SK-MEL-5 (cell line): ENCODE measurements around the gene SHQ1. TPM values are rescaled to one million over a fixed set of nuclear protein-coding genes. Genes with fewer than 3 reads are reported as not detected.
A peak's percentile ranks its signal among the peaks of the same experiment; 100 is the strongest.
"Not testable (repeated sequence)": the region's sequence is repeated elsewhere in the genome, so short reads cannot be mapped to it uniquely, and the experiment has no call there.

ENCODE experiments used
- DNase-seq: peaks from one replicate; pipeline ENCODE4 v3.0.0-alpha.2; 2016; ENCODE audit warnings: low read depth, low spot score
- in situ Hi-C: cut with HindIII; loops from 2 replicates; pipeline ENCODE4 v1.10.0; 2016; ENCODE audit warnings: low sequenced_read_pairs, high pct_unique_total_duplicates, low pct_unique_long_range_greater_than_20kb
- total RNA-seq: library from RNA; depleted of rRNA; stranded (reverse); fragments of >200 nt; shearing (Covaris generic); gene quantifications from 2 replicates; pipeline ENCODE4 v1.2.3, GENCODE V29; 2014

Gene SHQ1
- total RNA-seq, 1 experiment from 2014 or later, result 25.9 TPM

DNA sequence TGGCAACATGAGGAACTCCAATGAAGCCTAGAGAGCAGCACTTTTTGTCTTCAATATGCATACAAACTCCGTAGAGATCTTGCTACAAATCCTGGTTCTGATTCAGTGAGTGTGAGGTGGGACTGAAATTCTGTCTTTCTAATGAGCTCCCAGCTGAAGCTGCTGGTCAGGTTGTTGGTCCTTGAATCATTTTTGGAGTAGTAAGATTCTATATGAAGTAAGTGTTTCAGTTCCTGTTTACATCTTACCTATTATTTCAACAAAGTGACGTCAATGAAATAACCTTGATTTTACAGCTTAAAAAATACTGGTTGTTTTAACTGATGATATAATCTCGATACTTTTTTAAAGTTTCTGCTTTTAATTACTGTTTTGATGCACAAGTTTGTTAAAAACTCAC lies 33.9 kb downstream of the SHQ1 start:
- DNase-seq, result no peak
- in situ Hi-C loops, result no loop called here

GRCh38 chr3:72812201-72812600 lies 36.0 kb downstream of the SHQ1 start:
- DNase-seq, result no peak

DNA sequence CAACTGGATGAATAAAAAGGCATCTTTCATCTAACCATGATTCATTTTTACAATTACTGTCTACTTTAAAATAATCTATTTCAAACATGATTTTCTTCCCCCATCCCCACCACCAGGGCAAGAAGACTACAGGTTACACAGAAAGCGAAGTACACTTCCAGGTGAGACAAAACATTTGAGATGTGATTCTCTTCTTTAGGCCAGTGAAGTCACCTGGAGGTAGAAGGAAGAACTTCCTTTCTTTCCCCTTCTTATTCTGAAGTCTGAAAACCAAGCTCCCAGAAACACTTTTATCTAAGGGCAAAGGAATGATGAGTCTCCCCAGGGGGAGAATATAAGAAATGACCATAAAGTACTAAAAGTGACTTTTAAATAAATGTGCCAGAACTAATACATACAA lies 36.7 kb downstream of the SHQ1 start:
- in situ Hi-C loops, result no loop called here
- no peak for DNase-seq

More at GRCh38 chr3:72812201-72812600, 36.0 kb downstream of the SHQ1 start:
- in situ Hi-C loops, result no loop called here

- in situ Hi-C loops, result no loop called here
Measured at GRCh38 chr3:72810659-72811434, 37.4 kb downstream of the SHQ1 start.

DNA sequence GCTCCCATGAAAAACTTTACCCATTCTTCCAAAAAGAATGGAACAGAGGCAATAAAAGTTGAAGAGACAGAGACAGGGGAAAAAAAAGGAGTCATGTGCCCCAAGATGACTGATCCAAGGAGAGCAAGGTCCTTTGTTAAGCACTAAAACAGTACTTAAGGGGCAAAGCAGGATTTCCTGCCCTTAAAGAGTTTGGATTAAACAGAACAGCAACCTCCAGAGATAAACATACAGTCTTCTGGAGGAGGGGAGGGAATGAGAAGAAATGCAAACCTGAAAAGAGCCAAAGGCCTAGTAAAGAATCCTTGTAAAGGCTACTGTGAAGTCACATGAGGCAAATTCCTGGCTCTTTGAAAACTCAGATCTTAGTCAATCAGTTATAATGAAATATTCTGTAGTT lies 38.2 kb downstream of the SHQ1 start:
- peak; percentile 50 for DNase-seq
- in situ Hi-C loops, result no loop called here

More at GRCh38 chr3:72810659-72811434, 37.4 kb downstream of the SHQ1 start:
- no peak for DNase-seq

- no peak for DNase-seq
- in situ Hi-C loops, result no loop called here
Measured at GRCh38 chr3:72804361-72804760, 43.9 kb downstream of the SHQ1 start.

GRCh38 chr3:72803573-72803972 lies 44.7 kb downstream of the SHQ1 start:
- no peak for DNase-seq
- in situ Hi-C loops, result no loop called here

GRCh38 chr3:72802001-72802400 lies 46.2 kb downstream of the SHQ1 start:
- no peak for DNase-seq
- in situ Hi-C loops, result no loop called here

DNA sequence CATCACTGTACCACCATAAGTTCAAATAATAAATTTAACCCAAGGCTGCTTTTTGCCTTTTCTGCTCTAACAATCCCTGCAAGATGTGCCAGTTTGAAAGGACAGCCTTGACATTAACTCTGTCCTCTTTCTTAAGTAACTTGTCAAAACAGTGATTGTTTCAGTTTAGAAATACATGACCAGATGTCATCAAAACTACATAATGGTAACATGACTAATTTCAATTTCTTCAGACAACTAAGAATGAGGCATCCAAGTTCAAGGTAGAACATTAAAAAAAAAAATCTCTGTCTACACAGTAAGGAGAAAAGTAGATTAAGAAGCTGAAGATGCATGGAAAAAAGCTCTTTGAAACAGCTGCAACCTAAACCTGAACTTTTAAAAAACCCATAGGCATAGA lies 47.4 kb downstream of the SHQ1 start:
- in situ Hi-C loops, result no loop called here

GRCh38 chr3:72798552-72799195 lies 49.6 kb downstream of the SHQ1 start:
- DNase-seq, result no peak
- in situ Hi-C loops, result no loop called here

More for the DNA sequence above, 47.4 kb downstream of the SHQ1 start:
- no peak for DNase-seq

DNA sequence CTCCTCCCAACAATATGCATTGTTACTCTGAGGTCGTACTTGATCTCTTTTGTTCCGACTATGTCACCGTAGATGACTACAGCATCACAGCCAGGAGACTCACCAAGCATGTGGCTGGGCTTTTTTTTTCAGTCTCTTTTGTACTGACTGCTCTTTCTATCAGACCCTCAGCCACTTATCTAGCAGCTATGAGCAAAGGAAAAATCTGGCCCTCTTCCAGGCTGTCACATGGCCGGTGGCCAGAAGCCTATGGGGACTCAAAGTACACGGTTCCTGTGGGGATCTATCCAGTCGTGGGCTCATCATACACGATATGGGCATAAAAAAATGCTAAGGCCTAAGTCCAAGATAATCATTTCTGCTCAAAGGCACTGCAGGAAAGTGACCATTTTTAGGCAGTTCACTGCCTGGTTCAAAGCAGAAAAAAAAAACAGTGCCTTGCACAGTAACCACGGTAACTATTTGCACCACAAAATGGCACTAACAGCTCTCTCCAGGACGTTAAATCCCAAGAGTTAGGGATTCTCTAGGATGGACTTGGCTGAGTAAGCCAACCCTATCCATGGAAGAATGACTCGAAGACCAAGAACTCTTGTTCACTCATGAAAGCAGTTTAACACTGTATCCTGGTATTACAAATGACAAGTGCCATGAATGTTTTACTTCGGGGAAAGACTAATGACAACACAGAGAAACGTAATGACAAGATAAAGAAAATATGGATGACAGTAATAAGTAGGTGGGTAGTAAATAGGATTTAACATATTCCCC lies 50.3 kb downstream of the SHQ1 start:
- no peak for DNase-seq
- in situ Hi-C loops, result no loop called here

DNA sequence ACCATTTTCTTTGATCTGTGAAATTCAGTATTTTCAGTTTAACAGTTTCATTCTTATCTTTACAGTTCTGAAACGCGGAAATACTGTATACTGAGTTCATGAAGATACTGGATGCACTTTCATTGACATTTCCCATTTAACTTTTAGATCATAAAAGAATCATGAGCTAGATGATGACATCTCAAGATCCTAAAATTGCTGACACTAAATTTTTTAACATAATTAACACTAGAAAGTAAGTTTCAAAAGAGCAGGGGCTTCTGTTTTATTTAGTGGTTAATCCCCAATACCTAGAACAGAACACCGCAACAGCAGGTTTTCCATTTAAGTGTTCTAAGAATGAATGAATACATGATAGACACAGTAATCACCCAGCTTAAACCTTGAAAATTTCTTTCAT lies 54.2 kb downstream of the SHQ1 start:
- DNase-seq, result no peak
- in situ Hi-C loops, result no loop called here

- no peak for DNase-seq
- in situ Hi-C loops, result no loop called here
Measured at GRCh38 chr3:72791161-72791560, 57.1 kb downstream of the SHQ1 start.

DNA sequence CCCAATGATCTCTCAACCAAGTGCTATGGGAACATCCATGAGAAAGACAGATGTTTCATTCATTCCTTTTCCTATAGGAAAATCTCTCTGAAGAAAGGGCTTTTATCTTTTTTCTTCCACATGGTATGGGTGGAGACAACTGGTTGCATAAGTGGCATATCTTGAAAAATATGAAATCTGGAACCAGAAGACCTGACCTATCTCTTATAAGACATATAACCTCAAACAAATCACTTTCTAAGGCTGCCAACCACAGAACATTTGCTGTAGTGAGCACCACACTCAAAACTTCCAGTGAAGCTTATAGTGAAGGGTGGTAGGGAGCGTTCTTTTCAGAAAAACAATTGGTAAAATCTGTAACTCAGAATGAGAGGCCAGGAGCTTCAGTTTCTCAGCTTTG lies 58.5 kb downstream of the SHQ1 start:
- in situ Hi-C loops, result no loop called here

DNA sequence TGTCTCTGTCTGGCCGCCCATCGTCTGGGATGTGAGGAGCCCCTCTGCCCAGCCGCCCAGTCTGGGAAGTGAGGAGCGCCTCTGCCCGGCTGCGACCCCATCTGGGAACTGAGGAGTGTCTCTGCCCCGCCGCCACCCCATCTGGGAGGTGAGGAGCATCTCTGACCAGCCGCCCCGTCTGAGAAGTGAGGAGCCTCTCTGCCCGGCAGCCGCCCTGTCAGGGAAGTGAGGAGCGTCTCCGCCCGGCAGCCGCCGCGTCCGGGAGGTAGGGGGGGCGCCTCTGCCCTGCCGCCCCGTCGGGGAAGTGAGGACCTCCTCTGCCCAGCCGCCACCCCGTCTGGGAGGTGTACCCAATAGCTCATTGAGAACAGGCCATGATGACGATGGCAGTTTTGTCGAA lies 60.0 kb downstream of the SHQ1 start:
- in situ Hi-C loops, DNase-seq: not testable (repeated sequence)

More for the DNA sequence above, 58.5 kb downstream of the SHQ1 start:
- no peak for DNase-seq

DNA sequence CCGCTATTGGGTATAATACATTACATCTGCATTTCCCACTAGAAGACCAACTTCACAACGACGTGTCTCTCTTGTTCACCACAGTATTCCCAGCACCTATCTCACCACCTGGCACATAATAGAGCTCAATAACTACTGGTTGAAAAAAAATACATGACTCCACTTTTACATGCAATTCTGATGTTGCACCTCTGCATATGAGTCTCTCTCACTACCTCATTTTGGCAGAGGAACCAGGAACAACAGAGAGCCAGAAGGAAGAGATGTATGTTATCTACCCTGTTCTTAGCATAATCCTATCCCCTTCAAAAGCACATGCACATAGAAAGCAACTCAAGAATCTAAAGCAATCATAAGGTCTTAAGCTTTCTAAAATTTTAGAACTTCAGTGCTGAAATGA lies 61.6 kb downstream of the SHQ1 start:
- DNase-seq, result no peak
- in situ Hi-C loops, result no loop called here

DNA sequence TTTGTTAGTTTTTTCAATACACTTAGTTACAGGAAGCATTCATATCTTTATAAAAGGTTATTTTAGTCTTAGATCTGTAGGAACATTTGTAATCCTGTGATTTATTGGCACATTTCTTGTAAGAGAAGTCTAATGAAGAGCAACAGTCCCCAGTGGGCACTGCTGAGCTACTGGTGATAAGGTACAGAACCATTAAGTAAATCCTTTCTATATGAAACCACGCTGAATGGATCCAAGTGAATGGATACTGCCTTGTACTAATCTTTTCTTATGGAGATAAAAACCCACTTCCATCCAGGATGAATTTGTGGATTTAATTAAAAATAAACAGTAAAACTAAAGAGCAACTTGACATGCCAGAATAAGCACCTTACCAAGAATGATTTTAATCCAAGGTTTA lies 64.0 kb downstream of the SHQ1 start:
- DNase-seq, result peak; percentile 15
- in situ Hi-C loops, result no loop called here

DNA sequence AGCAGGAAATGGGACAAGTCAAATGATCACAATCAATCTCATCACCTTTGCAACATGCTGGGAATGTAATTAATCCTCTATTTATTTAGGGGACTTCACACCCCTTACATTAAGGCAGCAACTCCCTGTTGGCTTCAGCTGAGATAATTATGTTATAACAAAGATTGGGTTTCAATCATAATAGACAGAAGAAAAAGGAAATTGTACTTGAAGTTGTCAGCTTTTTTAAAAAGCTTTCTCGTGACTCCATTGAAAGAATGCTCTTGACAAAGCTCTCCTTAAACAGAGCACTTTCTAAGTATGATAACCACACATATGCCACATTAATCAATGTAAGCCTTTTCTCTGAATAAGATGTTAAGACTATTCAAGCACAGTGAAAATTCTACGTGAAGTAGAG lies 65.7 kb downstream of the SHQ1 start:
- in situ Hi-C loops, result no loop called here
- peak; percentile 58 for DNase-seq
